HG02884 (cell line): ENCODE data around the gene LHX2.

ENCODE experiments used
- ATAC-seq: cut with Tn5 transposase; IDR thresholded peaks from one replicate; pipeline ENCODE4 v1.9.1; 2021; ENCODE audit warnings: mild to moderate bottlenecking, moderate library complexity; ENCODE audit not compliant: unreplicated experiment

LHX2 gene

GRCh38 chr9:123998970-123999621 is 12.5 kb upstream of the LHX2 start:
- ATAC-seq = no peak

GRCh38 chr9:123999661-124000060 is 11.9 kb upstream of the LHX2 start:
- ATAC-seq = no peak

- ATAC-seq = no peak
Measured at GRCh38 chr9:124000161-124000783, 11.3 kb upstream of the LHX2 start.

- ATAC-seq = no peak
Measured at GRCh38 chr9:124000784-124001457, 10.6 kb upstream of the LHX2 start.

- ATAC-seq = no peak
Measured at GRCh38 chr9:124001458-124001799, 10.1 kb upstream of the LHX2 start.

- ATAC-seq = no peak
Measured at GRCh38 chr9:124001866-124002525, 9.6 kb upstream of the LHX2 start.

- ATAC-seq = no peak
Measured at GRCh38 chr9:124003636-124004349, 7.8 kb upstream of the LHX2 start.

- ATAC-seq = no peak
Measured at GRCh38 chr9:124004593-124004992, 7.0 kb upstream of the LHX2 start.

- ATAC-seq = no peak
Measured at GRCh38 chr9:124005029-124005771, 6.4 kb upstream of the LHX2 start.

- ATAC-seq = no peak
Measured at GRCh38 chr9:124006448-124007361, 4.9 kb upstream of the LHX2 start.

- no peak for ATAC-seq
Measured at GRCh38 chr9:124007565-124008302, 3.8 kb upstream of the LHX2 start.

GRCh38 chr9:124008303-124008693 is 3.3 kb upstream of the LHX2 start:
- ATAC-seq = no peak

- ATAC-seq = no peak
Measured at GRCh38 chr9:124008694-124009530, 2.7 kb upstream of the LHX2 start.

- no peak for ATAC-seq
Measured at GRCh38 chr9:124009531-124010217, 1.9 kb upstream of the LHX2 start.

GRCh38 chr9:124010303-124010664 is 1.3 kb upstream of the LHX2 start:
- ATAC-seq = no peak

GRCh38 chr9:124010665-124011321 is 775 bp upstream of the LHX2 start:
- ATAC-seq = no peak
